Brain pericyte (primary cell): Measurements from ENCODE around the gene DMBX1.

Experiments used
- DNase-seq: peaks from one replicate; pipeline ENCODE4 v3.0.0-alpha.2; 2012; ENCODE audit warnings: low read depth, low spot score

Gene DMBX1

DNA sequence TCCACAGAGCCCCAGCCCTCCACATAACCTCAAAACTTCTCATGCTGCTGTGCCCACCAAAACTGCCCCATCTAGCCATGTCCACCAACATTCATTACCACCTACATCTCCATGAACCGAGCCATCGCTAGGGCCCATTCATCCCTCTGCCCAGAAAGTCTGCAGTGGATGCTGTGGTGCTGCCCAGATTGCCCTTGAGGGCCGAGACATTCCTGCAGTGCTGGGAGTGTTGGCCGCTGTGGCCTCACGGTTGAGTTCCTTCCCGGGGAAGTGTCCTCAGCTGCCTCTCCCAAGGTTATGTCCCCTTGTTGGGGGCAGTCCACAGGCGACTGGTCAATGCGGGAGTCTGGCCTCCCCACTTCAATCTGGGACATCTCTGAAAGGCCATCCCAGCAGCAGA lies 30.3 kb upstream of the DMBX1 start:
- no peak for DNase-seq

DNA sequence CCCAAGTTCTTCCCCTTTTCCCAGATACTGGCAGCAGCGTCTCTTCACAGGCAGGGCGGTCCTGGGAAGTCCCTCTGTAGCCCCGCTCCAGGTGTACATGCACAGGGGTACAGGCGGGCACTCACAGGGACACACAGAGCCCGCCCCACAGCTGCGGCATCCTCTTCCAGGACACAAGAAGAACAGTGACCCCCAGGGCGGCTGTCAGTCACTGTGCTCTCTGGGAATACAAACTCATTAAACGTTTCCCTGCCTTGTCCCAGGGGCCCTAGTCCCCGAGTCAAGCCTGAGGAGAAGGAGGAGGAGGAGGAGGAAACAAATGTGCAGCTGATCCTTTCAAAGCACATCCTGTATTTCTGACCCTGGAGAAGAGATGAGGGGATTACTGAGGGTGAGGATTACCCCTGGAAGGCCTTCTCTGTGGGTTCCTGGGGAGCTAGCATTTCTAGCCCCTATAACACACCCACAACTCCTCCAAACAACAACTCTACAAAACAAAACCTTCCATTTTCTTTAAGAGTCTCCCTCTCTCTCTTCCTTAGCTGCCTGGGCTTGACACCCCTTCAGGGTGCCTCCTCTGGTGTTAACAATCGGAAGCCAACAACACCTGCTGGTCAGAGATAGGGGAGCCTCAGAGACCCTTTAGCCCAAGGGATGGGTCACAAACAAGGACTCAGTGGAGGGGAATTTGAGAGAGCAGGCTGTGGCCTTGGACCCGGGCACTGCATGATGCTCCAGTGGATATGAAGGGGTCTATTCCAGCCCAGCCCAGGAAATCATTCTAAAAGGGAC lies 28.4 kb upstream of the DMBX1 start:
- DNase-seq = no peak

GRCh38 chr1:46461809-46462448 lies 27.7 kb upstream of the DMBX1 start:
- no peak for DNase-seq

DNA sequence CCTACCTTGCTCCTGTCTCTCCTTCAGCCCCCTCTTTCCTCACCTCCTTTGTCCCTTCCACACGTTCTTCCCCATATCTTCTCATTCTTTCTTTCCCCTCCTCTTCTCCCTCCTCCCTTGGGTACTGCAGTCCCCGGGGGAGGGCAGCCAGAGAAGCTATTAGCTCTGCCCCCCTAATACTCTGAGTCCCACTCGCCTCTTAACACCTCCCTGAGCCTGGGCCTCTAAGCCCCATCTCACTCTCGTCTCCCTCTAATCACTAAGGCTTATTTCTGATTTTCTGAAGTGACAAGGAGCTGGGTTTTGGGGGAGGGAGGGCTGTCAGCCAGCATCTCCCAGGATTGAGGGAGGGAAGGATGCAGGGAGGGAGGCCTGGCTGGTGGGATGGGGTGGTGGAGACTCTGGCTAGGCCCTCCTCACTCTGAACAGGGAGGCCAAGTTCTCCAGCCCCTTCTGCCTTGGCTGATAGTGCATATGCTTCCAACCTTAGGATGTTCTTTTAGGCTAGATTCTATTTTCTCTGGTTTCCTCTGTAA lies 25.6 kb upstream of the DMBX1 start:
- no peak for DNase-seq

GRCh38 chr1:46464915-46465314 lies 24.7 kb upstream of the DMBX1 start:
- DNase-seq = no peak

GRCh38 chr1:46465981-46466476 lies 23.6 kb upstream of the DMBX1 start:
- DNase-seq = no peak

DNA sequence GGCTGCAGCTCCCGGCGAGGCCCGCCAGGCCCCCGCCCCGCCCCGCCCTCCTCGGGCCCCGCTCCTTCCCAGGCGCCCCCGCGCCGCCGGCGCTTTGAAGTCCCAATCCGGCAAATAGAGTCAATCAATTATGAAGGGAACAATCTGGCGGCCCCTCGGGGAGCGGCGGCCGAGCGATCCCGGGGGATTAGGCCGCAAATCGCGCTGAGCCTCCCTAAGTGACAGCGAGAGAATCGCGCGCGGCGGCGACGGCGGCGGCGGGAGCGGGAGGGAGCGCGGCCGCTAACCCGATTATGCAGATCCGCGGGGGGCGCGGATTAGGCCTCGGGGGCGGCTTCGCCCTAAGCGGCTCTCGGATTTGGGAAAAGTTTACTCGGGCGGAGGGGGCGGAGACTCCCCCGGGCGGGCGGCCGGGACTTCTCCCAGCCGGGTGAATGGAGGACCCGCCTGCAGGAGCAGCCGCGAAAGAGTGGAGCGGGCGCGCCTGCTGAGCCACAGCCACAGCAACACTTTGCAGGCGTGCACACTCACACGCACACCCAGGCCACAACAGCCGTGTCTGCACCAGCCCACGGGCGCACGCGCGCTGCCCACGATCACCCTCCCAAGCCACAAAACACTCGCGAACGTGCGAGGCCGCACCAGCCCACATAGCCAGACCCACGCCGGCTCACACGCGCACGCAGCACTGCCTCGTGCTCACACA lies 23.0 kb upstream of the DMBX1 start:
- no peak for DNase-seq

DNA sequence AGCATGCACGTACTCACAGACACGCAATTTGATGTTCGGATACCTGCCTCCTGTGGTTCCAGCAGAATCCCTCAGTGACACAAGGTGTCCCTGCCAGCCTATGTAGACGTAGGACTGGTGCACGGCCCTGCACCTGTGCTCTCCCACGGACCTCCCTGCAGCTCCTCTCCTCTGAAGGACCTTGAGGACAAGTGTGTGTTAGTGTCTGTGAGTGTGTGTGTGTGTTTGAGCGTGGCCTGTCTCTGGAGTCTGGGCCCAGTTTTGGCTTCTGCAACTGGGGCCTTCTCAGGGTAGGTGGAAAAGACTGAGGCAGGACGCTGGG lies 22.5 kb upstream of the DMBX1 start:
- no peak for DNase-seq

- no peak for DNase-seq
These were observed 19.8 kb upstream of the DMBX1 start for GRCh38 chr1:46469881-46470280.

DNA sequence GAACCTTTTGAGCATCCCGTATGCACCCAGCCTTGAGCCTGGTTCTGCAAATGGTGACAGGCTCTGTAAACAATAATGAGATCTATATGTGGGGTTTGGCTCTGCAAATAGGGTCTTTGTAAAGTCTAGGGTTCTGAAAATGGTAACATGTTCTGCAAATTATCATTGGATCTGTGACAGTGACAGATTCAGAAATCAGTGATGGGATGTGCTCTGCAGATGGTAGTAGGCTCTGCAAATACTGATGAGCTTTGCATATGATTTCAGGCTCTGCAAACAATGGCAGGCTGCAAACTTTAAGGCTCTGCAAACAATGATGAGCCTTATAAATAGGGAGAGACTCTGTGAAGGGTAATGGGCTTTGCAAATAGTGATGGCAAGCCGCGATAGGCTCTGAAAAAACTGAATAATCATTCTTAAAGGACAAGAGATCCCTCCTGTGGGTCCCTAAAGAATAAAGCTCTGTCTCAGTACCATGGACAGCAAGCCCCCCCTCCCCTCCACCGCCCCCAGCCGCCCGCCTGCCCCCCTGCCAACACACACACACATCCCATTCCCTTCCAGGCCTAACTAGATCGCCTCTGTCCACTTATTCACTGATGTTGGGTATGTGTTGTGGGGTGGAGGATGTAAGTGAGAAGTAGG lies 17.7 kb upstream of the DMBX1 start:
- DNase-seq = no peak

GRCh38 chr1:46472498-46473181 lies 17.0 kb upstream of the DMBX1 start:
- DNase-seq = no peak

GRCh38 chr1:46473991-46474390 lies 15.6 kb upstream of the DMBX1 start:
- no peak for DNase-seq

DNA sequence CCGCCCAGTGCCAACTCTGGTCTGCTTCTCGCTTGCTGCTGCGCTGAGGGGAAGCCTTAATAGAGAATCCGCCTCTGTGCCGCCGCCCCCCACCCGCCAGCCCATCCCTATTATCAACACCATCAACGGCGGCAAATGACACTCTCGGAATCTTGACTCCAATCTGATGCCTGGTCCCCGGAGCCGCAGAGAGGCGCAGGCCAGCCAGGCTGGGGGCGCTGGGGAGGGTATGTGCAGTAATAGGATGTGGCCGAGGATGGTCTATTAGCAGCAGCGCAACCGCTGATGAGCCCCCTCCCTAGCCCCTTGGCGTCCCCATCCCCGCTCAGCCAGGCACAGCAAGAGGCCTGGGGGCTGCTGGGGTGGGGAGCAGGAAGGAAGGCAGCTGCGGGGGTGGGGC lies 15.1 kb upstream of the DMBX1 start:
- no peak for DNase-seq

GRCh38 chr1:46476673-46477072 lies 13.0 kb upstream of the DMBX1 start:
- DNase-seq = no peak

GRCh38 chr1:46477153-46477929 lies 12.3 kb upstream of the DMBX1 start:
- no peak for DNase-seq

GRCh38 chr1:46478721-46479485 lies 10.7 kb upstream of the DMBX1 start:
- DNase-seq = no peak

DNA sequence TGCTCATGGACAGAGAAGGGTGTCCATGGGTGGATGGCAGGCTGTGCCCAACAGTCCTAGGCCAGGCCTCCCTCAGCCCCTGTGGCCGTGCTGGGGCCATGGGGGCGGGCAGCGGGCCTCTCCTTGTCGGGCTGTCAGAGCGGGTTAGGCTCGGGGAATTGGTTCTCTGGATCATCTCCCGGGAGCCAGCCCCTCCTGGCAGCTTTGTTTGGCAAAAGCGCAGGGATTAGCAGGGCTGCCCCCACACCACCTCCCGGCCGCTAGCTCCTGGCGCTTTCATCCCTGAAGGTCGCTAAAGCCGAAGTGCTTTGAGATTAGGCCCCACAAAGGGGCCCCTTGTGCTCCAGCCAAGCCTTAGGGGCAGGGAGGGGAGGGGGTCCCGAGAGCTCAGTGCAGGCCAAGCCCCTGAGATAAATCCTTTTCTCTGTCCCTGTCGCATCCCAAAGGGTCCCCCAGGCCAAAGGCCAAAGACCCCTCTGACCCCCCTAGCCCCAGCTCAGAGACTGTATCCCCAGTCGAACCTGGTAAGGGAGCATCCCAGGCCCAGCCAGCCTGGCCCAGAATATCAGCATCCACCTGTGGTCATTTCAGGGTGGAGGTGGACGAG lies 9.8 kb upstream of the DMBX1 start:
- DNase-seq = no peak

GRCh38 chr1:46480959-46481646 lies 8.5 kb upstream of the DMBX1 start:
- DNase-seq = no peak

- no peak for DNase-seq
These were observed 7.7 kb upstream of the DMBX1 start for GRCh38 chr1:46481961-46482360.
